Epithelial cell of prostate (primary cell): ENCODE data around the gene CATSPER2.
"Not testable (repeated sequence)": the region's sequence is repeated elsewhere in the genome, so short reads cannot be mapped to it uniquely, and the experiment has no call there.

Source experiments
- DNase-seq: peaks from one replicate; pipeline ENCODE4 v3.0.0-alpha.2; 2011; ENCODE audit warnings: low read depth, low spot score
- H3K27ac ChIP-seq: fragments of 450-650 bp; 2 replicates; pipeline ENCODE4 v1.5.1; 2017; ENCODE audit warnings: mild to moderate bottlenecking

Gene CATSPER2

GRCh38 chr15:43648649-43649429, at the start of gene CATSPER2:
Gene CATSPER2 (minus strand): TSS chr15:43648844. CDS start chr15:43648061, 783 bp downstream.
- no peak for DNase-seq
- no peak within 1 kb of the TSS for H3K27ac ChIP-seq

- DNase-seq, H3K27ac ChIP-seq: not testable (repeated sequence)
Observed at GRCh38 chr15:43693148-43694022, 44.7 kb upstream of the CATSPER2 start, which contains the start of gene CKMT1A. Gene CKMT1A (plus strand): TSS chr15:43693859. CDS start chr15:43694051, 192 bp downstream.

DNA sequence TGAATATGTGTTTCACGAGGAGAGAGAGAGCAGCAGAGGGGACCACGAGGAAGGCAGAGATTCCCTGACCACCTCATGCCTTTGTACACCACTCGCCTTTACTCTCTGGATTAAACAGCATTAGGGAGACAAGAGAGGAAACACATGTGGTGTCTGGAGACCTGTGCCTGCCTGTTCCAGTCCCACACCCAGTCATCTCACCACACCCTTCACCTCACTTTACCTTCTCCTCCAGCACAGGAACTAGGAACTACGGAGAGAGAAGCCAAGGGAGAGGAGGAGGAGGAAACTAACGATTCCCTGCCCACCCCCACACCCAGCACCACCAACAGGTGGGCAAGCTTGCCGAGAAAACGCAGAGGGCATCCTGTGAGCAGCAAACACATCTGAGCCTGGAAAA, 44.0 kb upstream of the CATSPER2 start:
- DNase-seq, H3K27ac ChIP-seq: not testable (repeated sequence)

DNA sequence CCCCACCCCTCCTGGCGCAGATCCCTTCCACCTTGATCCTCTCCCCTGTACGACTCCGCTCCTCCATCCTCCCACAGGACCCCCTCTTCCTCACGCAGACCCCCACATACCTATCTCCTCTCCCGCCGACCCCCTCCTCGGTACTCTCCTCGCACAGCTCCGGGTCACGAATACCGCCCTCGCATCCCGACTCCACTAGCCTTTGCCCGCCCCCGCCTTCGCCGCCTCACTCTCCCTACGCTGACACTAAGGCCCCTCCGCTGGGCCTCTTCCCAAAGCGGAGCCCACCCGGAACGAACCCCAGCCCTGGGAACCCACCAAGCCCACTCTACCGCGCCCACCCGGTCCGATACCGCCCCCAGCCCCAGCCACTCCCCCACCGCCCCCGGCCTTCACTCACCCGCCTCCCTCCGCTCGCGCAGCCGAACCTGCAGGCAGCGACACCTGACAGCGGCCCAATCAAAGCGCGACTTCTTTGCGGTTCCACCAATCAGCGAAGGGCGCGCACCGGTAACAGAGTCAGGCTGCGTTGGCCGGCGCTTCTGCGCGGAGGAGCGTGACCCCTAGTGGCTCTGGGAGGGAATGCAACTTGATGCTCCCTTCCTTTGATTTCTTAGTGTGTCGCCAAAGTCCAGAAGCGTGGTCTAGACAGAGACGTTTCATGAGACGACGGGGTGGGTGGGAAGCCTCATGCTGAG, 41.1 kb upstream of the CATSPER2 start:
- not testable (repeated sequence) for DNase-seq

DNA sequence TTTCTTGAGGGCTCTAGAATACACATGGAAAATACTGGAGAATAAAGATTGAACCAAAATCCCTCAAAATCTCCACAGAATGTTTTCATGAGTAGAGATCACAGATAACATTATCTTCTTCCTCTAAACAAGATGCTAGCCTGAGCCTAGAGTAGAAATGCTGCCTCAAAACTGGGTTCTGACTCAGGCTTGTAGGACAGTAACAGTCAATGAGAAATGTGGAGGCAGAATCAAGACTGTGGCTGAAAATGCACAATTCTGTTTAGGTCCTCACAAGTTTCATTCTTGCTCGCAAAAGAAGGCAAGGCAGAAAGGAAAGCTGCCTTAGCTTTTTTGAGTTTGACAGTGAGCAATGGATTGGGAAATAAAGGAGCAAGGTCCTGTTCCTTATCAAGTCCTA, 25.5 kb upstream of the CATSPER2 start:
- not testable (repeated sequence) for DNase-seq, H3K27ac ChIP-seq

More for the DNA sequence above, 41.1 kb upstream of the CATSPER2 start:
- H3K27ac ChIP-seq = not testable (repeated sequence)

DNA sequence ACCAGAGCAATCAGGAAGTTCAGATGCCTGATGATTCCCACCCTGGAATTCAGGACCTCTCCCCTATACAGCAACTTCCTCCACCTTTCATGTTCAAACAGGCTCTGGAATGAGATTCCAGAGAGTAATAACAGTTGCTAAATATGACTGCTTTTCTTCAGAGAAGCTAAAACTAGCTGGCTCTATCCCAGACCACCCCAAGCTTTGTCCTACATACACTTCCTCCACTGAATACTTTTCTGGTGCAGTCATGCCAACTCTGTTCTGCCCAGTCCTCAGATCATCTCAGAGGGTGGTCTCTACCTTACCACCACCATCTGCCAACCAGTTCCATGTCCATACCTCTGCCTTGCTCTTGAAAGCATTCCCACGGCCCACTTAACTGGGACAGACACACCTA, 17.5 kb upstream of the CATSPER2 start:
- not testable (repeated sequence) for DNase-seq, H3K27ac ChIP-seq

GRCh38 chr15:43663333-43663732, 14.7 kb upstream of the CATSPER2 start:
- DNase-seq, H3K27ac ChIP-seq: not testable (repeated sequence)

DNA sequence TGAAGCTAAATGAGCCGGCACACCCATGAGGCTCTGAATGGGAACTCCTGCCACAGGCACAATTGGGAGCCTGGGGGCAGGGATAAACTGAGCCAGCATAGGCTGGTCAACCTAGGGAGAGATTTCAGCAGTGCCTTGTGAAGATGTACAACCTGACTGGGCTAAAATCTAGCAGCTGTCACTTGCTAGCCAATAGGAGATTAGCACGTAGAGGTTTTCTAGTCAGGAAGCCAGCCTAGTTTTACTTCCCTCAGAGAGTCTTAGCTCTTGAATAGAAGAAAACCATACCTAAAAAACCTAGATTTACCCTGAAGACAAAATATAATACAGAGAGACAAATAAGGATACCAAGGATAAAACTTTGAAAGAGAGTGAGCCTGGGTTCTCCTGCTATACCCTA, 13.6 kb upstream of the CATSPER2 start:
- DNase-seq, H3K27ac ChIP-seq: not testable (repeated sequence)

DNA sequence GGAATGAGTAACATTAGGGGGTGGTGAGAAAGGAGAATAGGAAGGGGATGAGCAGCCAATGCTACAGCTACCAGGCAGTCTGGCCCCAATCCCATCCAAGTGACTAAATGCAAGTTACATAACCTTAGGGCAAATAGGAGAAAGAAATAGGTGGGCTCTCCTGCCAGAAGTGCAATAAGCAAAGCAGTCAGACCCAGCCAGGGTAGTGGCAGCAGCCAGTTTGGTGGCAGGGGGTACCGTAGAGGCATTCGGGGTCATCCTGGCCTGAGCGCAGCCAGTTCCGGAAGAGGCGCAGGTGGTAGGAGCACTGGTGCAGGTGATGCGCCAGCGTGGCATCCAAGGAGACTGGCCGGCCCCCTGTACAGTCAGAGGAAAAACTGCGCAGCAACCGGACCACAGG, 11.1 kb upstream of the CATSPER2 start:
- not testable (repeated sequence) for DNase-seq, H3K27ac ChIP-seq

- not testable (repeated sequence) for H3K27ac ChIP-seq, DNase-seq
Observed at GRCh38 chr15:43649430-43649926, 834 bp upstream of the CATSPER2 start.

DNA sequence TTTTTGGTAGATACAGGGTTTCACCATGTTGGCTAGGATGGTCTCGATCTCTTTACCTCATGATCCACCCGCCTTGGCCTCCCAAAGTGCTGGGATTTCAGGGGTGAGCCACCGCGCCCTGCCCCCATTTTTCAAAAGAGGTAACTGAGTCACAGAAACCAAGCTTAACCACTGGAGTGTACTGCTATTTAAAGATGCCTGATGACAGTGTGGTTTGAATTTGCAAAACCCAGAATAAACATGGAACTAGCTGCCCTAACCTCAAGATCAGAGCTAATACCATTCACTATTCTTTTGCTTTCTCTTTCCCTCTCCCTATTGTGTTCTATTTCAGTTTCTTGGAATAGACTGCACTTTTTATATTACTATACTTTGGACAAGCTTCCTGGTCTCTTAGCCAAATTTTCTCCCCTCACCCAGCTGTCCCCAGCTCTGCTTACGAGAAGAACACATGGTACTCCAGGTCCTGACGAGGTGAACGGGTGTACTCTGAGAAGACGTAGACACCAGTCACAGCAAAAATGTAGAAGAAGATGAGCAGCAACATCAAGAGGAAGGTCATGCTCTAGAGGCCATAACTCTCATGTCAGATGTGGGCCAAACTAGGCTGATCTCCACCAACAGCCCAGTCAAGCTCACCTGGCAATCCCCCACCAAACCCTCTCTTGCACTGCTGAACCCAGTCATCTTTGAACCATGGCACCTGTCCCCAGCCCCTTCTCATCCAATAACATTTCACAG, 10.0 kb downstream of the CATSPER2 start:
- not testable (repeated sequence) for H3K27ac ChIP-seq, DNase-seq

DNA sequence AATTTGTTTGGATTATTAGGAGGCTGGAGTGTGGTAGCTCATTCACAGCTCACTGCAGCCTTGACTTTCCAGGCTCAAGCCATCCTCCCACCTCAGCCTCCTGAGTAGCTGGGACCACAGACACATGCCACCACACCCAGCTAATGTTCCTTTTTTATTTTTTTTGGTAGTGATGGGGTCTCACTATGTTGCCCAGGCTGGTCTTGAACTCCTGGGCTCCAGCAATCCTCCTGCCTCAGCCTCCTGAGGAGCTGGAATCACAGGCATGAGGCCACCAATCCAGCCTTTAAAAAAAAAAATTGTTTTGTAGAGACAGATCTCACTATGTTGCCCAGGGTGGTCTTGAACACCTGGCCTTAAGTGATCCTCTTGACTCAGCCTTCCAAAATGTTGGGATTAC, 21.7 kb downstream of the CATSPER2 start:
- DNase-seq, H3K27ac ChIP-seq: not testable (repeated sequence)

DNA sequence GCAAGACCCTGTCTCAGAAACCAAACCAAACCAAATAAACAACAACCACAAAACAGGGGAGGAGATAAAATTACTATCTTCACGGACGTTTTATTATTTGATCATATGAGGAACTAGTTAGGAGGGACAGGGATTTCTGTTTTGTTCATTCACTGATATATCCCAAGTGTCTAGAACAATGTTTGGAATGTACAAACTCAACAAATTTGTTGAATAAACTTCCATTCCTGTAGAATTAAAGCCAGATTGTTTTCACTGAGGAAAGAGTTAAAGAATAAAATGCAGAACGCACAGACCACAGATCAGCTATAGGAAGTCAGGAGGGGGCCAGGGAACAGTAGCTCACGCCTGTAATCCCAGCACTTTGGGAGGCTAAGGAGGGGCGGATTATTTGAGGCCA, 23.5 kb downstream of the CATSPER2 start:
- H3K27ac ChIP-seq = no peak overlapping the region
- DNase-seq = no peak

DNA sequence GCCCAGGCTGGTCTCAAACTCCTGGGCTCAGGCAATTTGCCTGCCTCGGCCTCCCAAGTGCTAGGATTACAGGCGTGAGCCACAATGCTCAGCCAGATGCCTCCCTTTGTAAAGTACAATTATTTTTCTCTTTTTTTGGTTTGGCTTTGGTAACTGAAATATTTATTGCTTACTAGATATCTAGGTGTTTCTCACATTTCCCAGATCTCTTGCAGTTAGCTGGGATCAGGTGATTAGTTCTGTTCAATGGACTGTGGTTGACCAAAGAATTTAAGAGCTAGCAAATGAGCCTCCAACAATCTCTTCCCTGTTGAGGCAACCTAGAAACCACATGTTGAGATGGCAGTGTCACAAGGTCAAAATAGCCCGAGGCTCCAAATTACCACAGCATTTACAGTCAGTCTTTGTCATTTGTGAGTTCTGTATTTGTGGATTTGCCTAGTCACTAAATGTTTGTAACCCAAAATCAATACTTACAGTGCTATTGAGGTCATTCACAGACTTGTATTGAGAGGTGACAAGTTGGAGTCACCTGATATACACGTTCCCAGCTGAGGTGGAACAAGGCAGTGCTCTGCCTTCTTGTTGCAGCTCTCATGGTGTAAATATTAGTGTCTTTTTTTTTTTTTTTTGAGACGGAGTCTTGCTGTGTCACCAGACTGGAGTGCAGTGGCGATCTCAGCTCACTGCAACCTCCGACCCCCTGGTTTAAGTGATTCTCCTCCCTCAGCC, 26.4 kb downstream of the CATSPER2 start:
- DNase-seq, H3K27ac ChIP-seq: not testable (repeated sequence)

DNA sequence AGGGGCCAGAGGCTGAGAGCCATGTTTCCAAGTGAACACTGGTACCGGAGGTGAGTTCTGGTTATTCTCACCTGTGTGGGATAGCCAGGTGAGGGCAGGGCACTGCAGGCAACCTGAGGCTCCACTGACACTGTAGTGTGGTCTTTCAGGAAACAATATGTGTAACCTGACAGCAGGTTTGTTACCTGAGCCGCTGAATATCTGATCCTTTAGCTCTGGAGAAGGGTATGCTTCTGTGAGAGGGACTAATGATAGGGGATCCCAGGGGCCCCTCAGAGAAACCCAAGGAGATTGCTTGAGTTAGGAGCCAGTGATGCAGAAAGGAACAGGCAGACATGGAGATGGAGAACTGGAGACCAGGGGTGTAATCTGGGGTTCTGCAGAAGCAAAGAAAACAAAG, 29.9 kb downstream of the CATSPER2 start, which contains the start of gene STRC:
Gene STRC (minus strand): TSS at position 101 of the 400 bp plus-strand sequence. CDS start 78 bp downstream, at position 23.
- H3K27ac ChIP-seq, DNase-seq: not testable (repeated sequence)

DNA sequence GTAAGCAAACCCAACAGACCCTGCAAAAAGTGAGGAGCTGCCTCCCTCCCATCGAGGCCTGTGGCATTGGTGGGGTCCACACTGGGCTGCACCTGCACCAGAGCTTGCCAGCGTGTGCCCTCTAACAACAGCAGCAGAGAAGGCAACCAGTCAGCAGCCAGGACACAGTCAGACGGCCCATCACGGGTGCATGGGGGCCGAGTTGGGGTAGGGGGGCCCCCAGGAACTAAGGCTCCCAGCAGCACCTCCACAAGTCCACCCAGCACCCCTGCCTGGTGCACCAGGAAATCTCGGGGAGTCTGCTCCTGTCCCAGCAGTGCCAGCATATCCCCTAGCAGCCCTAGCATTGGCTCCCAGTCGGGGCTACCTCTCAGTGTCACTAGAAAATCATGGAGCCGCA, 30.9 kb downstream of the CATSPER2 start:
- not testable (repeated sequence) for H3K27ac ChIP-seq, DNase-seq

GRCh38 chr15:43602233-43602632, 46.4 kb downstream of the CATSPER2 start:
- not testable (repeated sequence) for DNase-seq, H3K27ac ChIP-seq

DNA sequence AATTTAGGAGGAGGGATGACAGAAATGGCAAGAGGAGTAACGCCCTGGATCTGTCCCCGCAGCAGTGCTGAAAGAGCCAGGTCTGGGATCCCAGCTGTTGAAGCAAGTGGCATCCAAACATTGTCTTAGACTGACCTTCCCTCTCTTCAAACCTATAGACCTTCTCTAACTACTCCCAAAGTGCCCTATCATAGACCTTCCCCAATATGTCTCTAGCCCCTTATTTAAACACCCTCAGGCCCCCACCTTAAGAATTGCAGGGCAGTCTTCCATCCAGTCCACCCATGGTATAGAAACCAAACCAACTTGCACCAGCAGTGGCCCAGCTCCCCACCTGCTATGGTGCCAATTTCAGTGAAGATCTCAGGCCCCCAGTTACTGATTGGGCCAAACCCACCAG, 48.4 kb downstream of the CATSPER2 start:
- not testable (repeated sequence) for DNase-seq, H3K27ac ChIP-seq

GRCh38 chr15:43599131-43599530, 49.5 kb downstream of the CATSPER2 start:
- H3K27ac ChIP-seq, DNase-seq: not testable (repeated sequence)
